Inflammatory macrophage (primary cell): ENCODE results near the gene CDH7.

Experiments
- DNase-seq, 2 donors: peaks; one replicate each; pipeline ENCODE4 v3.0.0-alpha.2; 2020 to 2022

CDH7 gene

GRCh38 chr18:65768120-65768778, 17.4 kb downstream of the CDH7 start:
- DNase-seq: no peak

DNA sequence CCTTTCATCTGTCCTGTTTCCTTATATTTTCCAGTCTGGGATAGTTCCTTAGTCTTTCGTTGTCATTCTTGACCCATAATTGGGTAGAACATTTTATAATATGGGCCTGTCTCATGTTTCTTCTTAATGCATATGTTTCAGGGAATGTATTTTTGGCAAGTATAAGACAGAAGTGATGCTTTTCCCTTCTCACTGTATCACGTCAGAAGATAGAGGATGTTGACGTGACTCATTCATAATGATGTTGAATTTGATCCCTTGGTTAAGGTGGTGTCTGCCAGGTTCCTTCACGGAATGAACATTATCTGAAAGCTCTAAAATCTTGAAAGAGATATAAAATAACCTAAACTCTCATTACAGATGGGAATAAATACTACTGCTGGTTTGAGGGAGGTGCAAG, 18.8 kb downstream of the CDH7 start:
- DNase-seq: no peak

GRCh38 chr18:65786474-65786873, 35.7 kb downstream of the CDH7 start:
- no peak for DNase-seq

GRCh38 chr18:65788373-65788772, 37.6 kb downstream of the CDH7 start:
- no peak for DNase-seq

GRCh38 chr18:65790604-65791003, 39.8 kb downstream of the CDH7 start:
- DNase-seq: no peak

GRCh38 chr18:65791719-65792118, 40.9 kb downstream of the CDH7 start:
- no peak for DNase-seq

DNA sequence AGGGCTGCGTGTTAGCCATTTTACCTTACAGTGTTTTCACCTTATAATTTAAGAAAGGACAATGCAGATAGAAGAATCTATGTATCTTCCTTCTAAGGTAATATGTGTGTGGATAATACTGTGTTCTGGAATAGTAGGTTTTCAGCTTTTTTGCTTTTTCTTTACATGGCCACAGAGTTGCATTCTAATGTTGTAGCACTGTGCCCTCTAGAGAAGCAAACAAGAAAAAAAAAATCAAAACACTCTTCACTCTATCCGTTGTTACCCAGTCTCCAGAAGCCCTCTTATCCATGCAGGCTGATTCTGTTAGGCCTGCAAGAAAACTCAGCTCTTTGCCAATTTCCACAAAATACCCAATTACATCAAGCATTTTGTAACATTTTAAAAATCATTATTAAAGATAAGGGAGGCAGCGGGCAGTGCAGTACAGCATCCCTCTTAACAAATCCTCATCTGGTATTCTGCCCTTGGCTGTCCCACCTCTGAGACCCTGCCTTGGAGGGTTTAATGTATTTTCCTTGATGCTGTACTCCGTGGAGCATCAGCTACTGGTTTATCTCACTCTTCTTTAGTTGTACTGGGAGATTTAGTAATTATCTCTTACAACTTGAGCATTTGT, 41.8 kb downstream of the CDH7 start:
- no peak for DNase-seq

DNA sequence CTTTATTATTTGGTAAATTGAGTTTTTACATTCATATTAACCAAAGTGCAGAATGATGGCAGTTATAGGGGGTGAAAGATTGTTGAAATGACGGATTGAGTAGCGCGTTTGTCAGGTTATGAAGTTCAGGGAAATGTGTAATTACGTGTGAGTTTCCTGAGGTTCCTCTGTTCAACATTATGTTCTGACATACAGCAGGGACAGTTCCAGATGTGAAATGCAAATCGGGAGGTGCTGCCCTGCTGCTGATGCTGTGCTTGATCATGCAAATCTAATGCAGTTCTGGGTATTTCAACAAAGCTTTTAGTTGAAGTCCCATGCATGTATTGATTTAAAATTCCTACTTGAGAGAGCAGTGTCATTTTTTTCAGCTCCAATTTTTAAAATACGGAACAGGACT, 57.9 kb downstream of the CDH7 start:
- no peak for DNase-seq

- no peak for DNase-seq
Observed at GRCh38 chr18:65811307-65811706, 60.5 kb downstream of the CDH7 start.

GRCh38 chr18:65815506-65815905, 64.7 kb downstream of the CDH7 start:
- DNase-seq: no peak

DNA sequence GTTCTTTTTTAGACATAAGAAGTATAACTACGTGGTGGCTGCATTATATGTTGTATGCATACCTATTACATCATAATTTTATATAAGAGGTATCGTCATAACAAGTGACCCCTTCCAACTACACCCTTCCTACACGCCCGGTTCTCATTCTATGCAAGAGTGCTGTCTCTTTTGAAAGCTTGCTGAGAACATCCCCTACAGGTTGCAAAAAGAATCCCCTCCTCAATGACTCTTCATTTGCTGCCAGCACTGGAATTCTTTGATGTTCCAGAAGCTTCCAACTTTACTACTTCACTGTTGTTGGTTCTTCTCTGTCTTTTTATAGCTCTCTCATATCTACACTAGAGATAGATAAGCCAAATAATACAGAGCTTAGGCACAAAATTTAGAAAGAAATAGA, 66.4 kb downstream of the CDH7 start:
- no peak for DNase-seq

GRCh38 chr18:65821911-65822310, 71.1 kb downstream of the CDH7 start:
- DNase-seq: no peak

- no peak for DNase-seq
Observed at GRCh38 chr18:65822826-65823225, 72.0 kb downstream of the CDH7 start.

DNA sequence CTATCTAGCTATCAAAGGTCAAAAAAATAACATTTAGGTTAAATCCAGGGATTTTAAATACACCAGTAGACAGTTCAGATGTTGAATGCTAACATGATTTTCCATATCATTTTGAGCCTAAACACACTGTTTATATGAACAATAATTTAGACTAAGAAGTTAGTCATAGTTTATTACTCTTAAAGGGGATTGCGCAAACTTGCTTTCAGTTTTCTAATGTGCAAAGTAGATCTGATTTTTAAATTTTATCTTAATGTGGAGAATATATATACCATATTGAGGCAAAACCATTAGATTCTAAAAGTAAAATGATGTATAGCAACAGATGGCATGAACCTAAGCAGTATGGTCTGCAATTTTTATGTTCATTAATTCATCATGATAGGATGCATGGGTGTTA, 76.6 kb downstream of the CDH7 start:
- DNase-seq: no peak

- no peak for DNase-seq
Observed at GRCh38 chr18:65835881-65836280, 85.1 kb downstream of the CDH7 start.

DNA sequence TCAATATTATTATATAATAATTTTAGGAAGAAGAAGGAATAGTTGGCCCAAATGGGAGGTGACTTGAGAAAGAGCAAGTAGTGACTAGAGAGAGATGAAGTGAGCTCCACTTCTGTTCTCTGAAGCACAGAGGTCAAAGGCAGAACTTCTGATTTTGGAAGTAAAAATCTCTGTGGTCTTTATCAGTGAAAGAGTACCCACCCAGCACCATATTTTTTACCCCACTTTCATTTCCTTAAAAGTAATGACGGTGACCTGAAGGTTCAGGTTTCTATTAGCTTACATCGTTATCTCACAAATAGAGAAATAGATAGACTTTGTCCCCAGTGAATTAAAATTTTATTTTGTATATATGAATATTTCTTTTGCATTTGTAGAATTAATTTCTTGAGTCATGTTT, 95.3 kb downstream of the CDH7 start:
- DNase-seq: no peak

DNA sequence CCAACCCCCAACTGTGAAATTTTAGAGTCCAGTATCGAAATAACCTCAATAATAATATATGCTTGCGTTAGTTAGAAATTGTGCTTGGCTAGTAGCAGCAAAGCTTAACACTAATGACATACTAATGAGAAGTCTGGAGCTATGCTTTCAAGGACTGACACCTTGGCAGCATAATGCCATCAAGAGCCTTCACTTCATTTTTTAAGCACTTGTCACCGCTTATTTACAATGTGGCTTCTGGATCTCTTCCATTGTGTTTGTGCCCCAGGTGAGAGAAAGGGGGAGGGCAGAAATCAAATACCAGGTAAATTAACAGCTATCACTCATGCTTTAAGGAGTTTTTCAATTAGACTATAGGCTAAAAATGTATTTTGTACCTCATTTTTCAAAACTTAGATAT, 101.5 kb downstream of the CDH7 start:
- DNase-seq: no peak

- DNase-seq: no peak
Observed at GRCh38 chr18:65859075-65859474, 108.3 kb downstream of the CDH7 start.

DNA sequence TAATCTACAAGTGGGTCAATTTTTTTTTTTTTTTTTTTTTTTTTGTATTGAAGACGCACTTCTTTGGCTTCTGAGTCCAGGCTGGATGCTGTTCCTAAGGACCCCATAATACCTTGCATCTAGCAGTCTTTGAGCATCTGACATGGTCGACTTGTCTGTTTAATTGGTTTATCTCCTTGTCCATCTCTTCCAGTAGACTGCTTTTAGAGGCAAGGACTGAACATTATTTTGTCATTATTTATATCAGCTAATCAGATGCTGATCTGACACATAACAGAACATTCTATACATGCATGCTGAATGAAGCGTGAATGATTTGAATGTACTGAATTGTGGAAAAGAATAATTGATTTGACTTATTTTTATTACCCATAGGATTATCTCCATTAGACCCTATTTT, 118.7 kb downstream of the CDH7 start:
- no peak for DNase-seq

- DNase-seq: no peak
Observed at GRCh38 chr18:65876310-65876709, 125.5 kb downstream of the CDH7 start.

- DNase-seq: no peak
Observed at GRCh38 chr18:65897292-65897691, 146.5 kb downstream of the CDH7 start.

DNA sequence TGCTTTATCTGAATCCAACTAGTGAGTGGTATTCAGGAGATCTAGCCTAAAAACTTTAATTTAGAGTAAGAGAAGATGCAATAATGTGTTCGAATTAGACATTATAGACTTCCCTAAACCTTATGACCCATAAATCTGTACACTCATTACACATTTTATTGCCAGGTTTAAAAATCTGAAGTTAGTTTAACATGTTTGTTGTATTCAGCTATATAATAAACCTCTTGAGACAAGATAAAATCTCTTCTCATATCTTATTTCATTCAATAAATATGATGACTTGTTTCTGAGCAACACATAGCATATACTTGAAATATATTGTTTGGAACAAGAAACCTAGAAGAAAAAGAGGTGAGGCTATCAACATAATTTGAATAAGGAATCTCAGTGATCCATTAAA, 150.7 kb downstream of the CDH7 start:
- DNase-seq: no peak

- no peak for DNase-seq
Observed at GRCh38 chr18:65906621-65907034, 155.8 kb downstream of the CDH7 start.

DNA sequence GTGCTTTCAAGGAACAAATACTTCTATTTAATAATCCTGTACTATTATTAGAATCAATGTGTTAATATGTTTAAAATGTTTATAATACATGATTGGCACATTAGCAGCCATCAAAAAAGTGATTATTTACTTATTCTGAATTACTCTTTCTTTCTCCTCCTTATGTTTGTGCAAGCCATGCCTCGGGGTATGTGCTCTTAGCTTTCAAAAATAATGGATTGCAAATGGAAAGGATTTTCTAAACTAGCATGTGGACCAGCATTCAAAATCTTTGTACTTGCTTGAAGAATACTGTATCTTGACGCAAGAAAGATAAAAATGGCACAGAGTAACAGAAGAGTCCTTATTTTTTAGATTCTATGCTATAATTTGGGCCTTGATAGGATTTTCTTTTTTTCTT, 156.5 kb downstream of the CDH7 start:
- no peak for DNase-seq

GRCh38 chr18:65919018-65919417, 168.2 kb downstream of the CDH7 start:
- DNase-seq: no peak
